A673 (cell line): ENCODE measurements around the gene MTHFSD. TPM values are rescaled to one million over a fixed set of nuclear protein-coding genes. Genes with fewer than 3 reads are reported as not detected.

Experiments used
- BruUV-seq: library from RNA; stranded (reverse); fragments of 400-500 nt; replicated peaks from 2 replicates; lab custom pipeline; 2021; lab: Mats Ljungman, UMichigan
- CTCF ChIA-PET: fragments of 300-600 bp; sonication (Branson Sonifier 250); formaldehyde crosslinking; loops from one replicate; lab custom pipeline; 2022; ENCODE audit warnings: antibody characterized with exemption; lab: Charles Lee
- POLR2A ChIA-PET: fragments of 300-600 bp; sonication (Branson Sonifier 250); formaldehyde crosslinking; loops from one replicate; lab custom pipeline; 2022; ENCODE audit warnings: antibody characterized with exemption; ENCODE audit not compliant: low non-redundant PET; lab: Charles Lee
- DNase-seq: peaks from one replicate; pipeline ENCODE4 v3.0.0-alpha.2; 2015; ENCODE audit warnings: low spot score
- H3K27ac ChIP-seq: fragments of 200-600 bp; sonication (generic); 2 replicates; pipeline ENCODE4 v1.5.1; 2016; ENCODE audit warnings: mixed run types, low read depth, mild to moderate bottlenecking, mixed read lengths, antibody characterized with exemption, low read length; ENCODE audit not compliant: poor library complexity, severe bottlenecking
- H3K27me3 ChIP-seq: fragments of 200-600 bp; sonication (generic); replicated peaks from 2 replicates; pipeline ENCODE4 v1.6.1; 2017; ENCODE audit warnings: mixed run types, low read depth, mild to moderate bottlenecking, mixed read lengths, antibody characterized with exemption, low read length; ENCODE audit not compliant: insufficient read depth, poor library complexity
- H3K36me3 ChIP-seq: fragments of 200-600 bp; sonication (generic); 2 replicates; pipeline ENCODE4 v1.6.1; 2016; ENCODE audit warnings: mixed run types, mild to moderate bottlenecking, mixed read lengths, antibody characterized with exemption, low read length; ENCODE audit not compliant: insufficient read depth, poor library complexity, severe bottlenecking
- H3K4me1 ChIP-seq: fragments of 200-600 bp; sonication (generic); 2 replicates; pipeline ENCODE4 v1.6.1; 2017; ENCODE audit warnings: mixed run types, mild to moderate bottlenecking, mixed read lengths, antibody characterized with exemption, low read length; ENCODE audit not compliant: insufficient read depth, poor library complexity, severe bottlenecking
- H3K4me3 ChIP-seq: fragments of 200-600 bp; sonication (generic); 2 replicates; pipeline ENCODE4 v1.5.1; 2016; ENCODE audit warnings: low read depth, mixed run types, mild to moderate bottlenecking, mixed read lengths, low read length; ENCODE audit not compliant: poor library complexity, severe bottlenecking
- H3K9me3 ChIP-seq: fragments of 200-600 bp; sonication (generic); 2 replicates; pipeline ENCODE4 v1.6.1; 2016; ENCODE audit warnings: mixed run types, low read depth, mild to moderate bottlenecking, mixed read lengths, antibody characterized with exemption, low read length; ENCODE audit not compliant: poor library complexity, severe bottlenecking
- CTCF ChIP-seq: fragments of 300-800, 200-600 bp; sonication (generic); conservative IDR thresholded peaks from 2 replicates; pipeline ENCODE4 v1.5.1; 2017; ENCODE audit warnings: low read depth, mild to moderate bottlenecking, antibody characterized with exemption, low read length, moderate library complexity, mixed read lengths
- EZH2 ChIP-seq: fragments of 200-600 bp; sonication (generic); IDR thresholded peaks from 2 replicates; pipeline ENCODE4 v1.6.1; 2017; ENCODE audit warnings: borderline replicate concordance, low read depth, mild to moderate bottlenecking, mixed read lengths, antibody characterized with exemption, low read length; ENCODE audit not compliant: poor library complexity, severe bottlenecking
- intact Hi-C: fragments of 100-400 bp; cut with micrococcal nuclease; formaldehyde crosslinking; loops from one replicate; pipeline ENCODE4 v1.10.0; 2022; ENCODE audit not compliant: unreplicated experiment
- total RNA-seq: library from RNA; stranded (reverse); gene quantifications from 2 replicates; pipeline ENCODE4 v1.2.3, GENCODE V29; 2021

The MTHFSD gene
- total RNA-seq, 1 experiment from 2014 or later, result 27.5 TPM

- Histone ChIP-seq H3K4me1 (no peaks in the 10 kb centered on the region), H3K9me3 (no peaks in the 10 kb centered on the region), H3K27me3 (no peaks in the 10 kb centered on the region), H3K27ac (no peak overlapping the region), H3K4me3 (no peak overlapping the region), H3K36me3 (peaks cover 12% of the 10 kb centered on the region)
- CTCF ChIA-PET, result no interaction called here
- no peak for DNase-seq
- POLR2A ChIA-PET, result no interaction called here
- BruUV-seq, result no TSS peak
- TF ChIP-seq CTCF (no peak), EZH2 (no peak)
- intact Hi-C loops, result no loop called here
Measured at GRCh38 chr16:86549076-86549892, 5.8 kb downstream of the MTHFSD start.

- intact Hi-C loops, result no loop called here
- ChIA-PET CTCF (no interaction called here), POLR2A (no interaction called here)
- no TSS peak for BruUV-seq
- TF ChIP-seq CTCF, result no peak
- TF ChIP-seq EZH2, result no peak
- DNase-seq, result no peak
- H3K9me3 ChIP-seq, result no peaks in the 10 kb centered on the region
- H3K4me1 ChIP-seq, result no peaks in the 10 kb centered on the region
- H3K36me3 ChIP-seq, result peaks cover 12% of the 10 kb centered on the region
- no peak overlapping the region for H3K27ac ChIP-seq
- H3K4me3 ChIP-seq, result no peak overlapping the region
- no peaks in the 10 kb centered on the region for H3K27me3 ChIP-seq
Measured at GRCh38 chr16:86547286-86547685, 7.7 kb downstream of the MTHFSD start.

- Histone ChIP-seq H3K36me3 (peaks cover 9% of the 10 kb centered on the region), H3K4me1 (no peaks in the 10 kb centered on the region), H3K4me3 (no peak overlapping the region), H3K9me3 (no peaks in the 10 kb centered on the region), H3K27me3 (no peaks in the 10 kb centered on the region), H3K27ac (no peak overlapping the region)
- intact Hi-C loops, result no loop called here
- TF ChIP-seq EZH2 (no peak), CTCF (no peak)
- CTCF ChIA-PET, result no interaction called here
- no peak for DNase-seq
- POLR2A ChIA-PET, result no interaction called here
- no TSS peak for BruUV-seq
Measured at GRCh38 chr16:86546638-86547013, 8.4 kb downstream of the MTHFSD start.
